Pulmonary artery endothelial cell (primary cell): Measurements from ENCODE around the gene RIPK3. TPM values are rescaled to one million over a fixed set of nuclear protein-coding genes. Genes with fewer than 3 reads are reported as not detected.

Source experiments
- total RNA-seq: library from RNA; depleted of rRNA; stranded (reverse); fragments of >200 nt; gene quantifications from 2 replicates; pipeline ENCODE4 v1.2.3, GENCODE V29; 2014

Gene RIPK3
- total RNA-seq, 1 donor from 2014 or later: 3.9 TPM

Other genes with a start within 250 kb of the RIPK3 start
- gene PCK2, start 245.7 kb downstream of the RIPK3 start, total RNA-seq: 9.8 and 18.5 TPM in 2 replicates
- 50.1 and 61.2 TPM in 2 replicates for gene DCAF11, start 225.2 kb downstream of the RIPK3 start, total RNA-seq
- gene NRL, start 225.0 kb downstream of the RIPK3 start, total RNA-seq: 0.33 and 0.56 TPM in 2 replicates
- gene FITM1, start 209.3 kb downstream of the RIPK3 start, total RNA-seq: 0.13 TPM in 1 of 2 replicates, not detected in the other
- gene PSME1, start 203.8 kb downstream of the RIPK3 start, total RNA-seq: 121 and 126 TPM in 2 replicates
- 22.7 and 27.6 TPM in 2 replicates for gene EMC9, start 198.4 kb downstream of the RIPK3 start, total RNA-seq
- 155 and 175 TPM in 2 replicates for gene PSME2, start 193.4 kb downstream of the RIPK3 start, total RNA-seq
- 34.1 and 36.2 TPM in 2 replicates for gene RNF31, start 192.5 kb downstream of the RIPK3 start, total RNA-seq
- 42.1 and 48.9 TPM in 2 replicates for gene IRF9, start 178.7 kb downstream of the RIPK3 start, total RNA-seq
- gene REC8, start 167.9 kb downstream of the RIPK3 start, total RNA-seq: 1.6 and 4.1 TPM in 2 replicates
- gene IPO4, start 151.2 kb downstream of the RIPK3 start, total RNA-seq: 57.2 and 58.4 TPM in 2 replicates
- 48.9 and 67.2 TPM in 2 replicates for gene TM9SF1, start 144.6 kb downstream of the RIPK3 start, total RNA-seq
- gene TSSK4, start 134.3 kb downstream of the RIPK3 start, total RNA-seq: 0.20 TPM in 1 of 2 replicates, not detected in the other
- 27.7 and 36.5 TPM in 2 replicates for gene CHMP4A, start 126.5 kb downstream of the RIPK3 start, total RNA-seq
- 6.9 and 13.1 TPM in 2 replicates for gene MDP1, start 123.9 kb downstream of the RIPK3 start, total RNA-seq
- 219 and 229 TPM in 2 replicates for gene NEDD8, start 107.6 kb downstream of the RIPK3 start, total RNA-seq
- gene GMPR2, start 107.1 kb downstream of the RIPK3 start, total RNA-seq: 97.8 and 115 TPM in 2 replicates
- gene TINF2, start 97.4 kb downstream of the RIPK3 start, total RNA-seq: 49.1 and 55.5 TPM in 2 replicates
- gene TGM1, start 76.8 kb downstream of the RIPK3 start, total RNA-seq: 0.40 and 0.74 TPM in 2 replicates
- 21.0 and 21.6 TPM in 2 replicates for gene RABGGTA, start 68.4 kb downstream of the RIPK3 start, total RNA-seq
- 6.4 and 12.7 TPM in 2 replicates for gene DHRS1, start 40.2 kb downstream of the RIPK3 start, total RNA-seq
- 31.3 and 41.3 TPM in 2 replicates for gene NOP9, start 40.1 kb downstream of the RIPK3 start, total RNA-seq
- gene CIDEB, start 32.0 kb downstream of the RIPK3 start, total RNA-seq: 1.1 and 2.8 TPM in 2 replicates
- gene LTB4R2, start 29.9 kb downstream of the RIPK3 start, total RNA-seq: 3.6 and 4.2 TPM in 2 replicates
- gene LTB4R, start 28.5 kb downstream of the RIPK3 start, total RNA-seq: 1.9 and 2.6 TPM in 2 replicates
- 36.3 and 41.8 TPM in 2 replicates for gene ADCY4, start 4.9 kb downstream of the RIPK3 start, total RNA-seq
- gene NFATC4, start 28.2 kb upstream of the RIPK3 start, total RNA-seq: 16.1 and 19.1 TPM in 2 replicates
- 9.8 and 10.5 TPM in 2 replicates for gene NYNRIN, start 59.0 kb upstream of the RIPK3 start, total RNA-seq
- gene CBLN3, start 89.7 kb upstream of the RIPK3 start, total RNA-seq: 0.86 and 1.8 TPM in 2 replicates
- 53.9 and 72.1 TPM in 2 replicates for gene KHNYN, start 90.0 kb upstream of the RIPK3 start, total RNA-seq
- 10.4 TPM in 2 replicates for gene SDR39U1, start 102.8 kb upstream of the RIPK3 start, total RNA-seq
- gene CMA1, start 168.3 kb upstream of the RIPK3 start, total RNA-seq: not detected in 2 replicates
- not detected in 2 replicates for gene CTSG, start 236.3 kb upstream of the RIPK3 start, total RNA-seq